Liver (tissue), 9 donors: ENCODE results near the gene CASD1. TPM values are rescaled to one million over a fixed set of nuclear protein-coding genes. Genes with fewer than 3 reads are reported as not detected.

ENCODE experiments used
- DNase-seq: peaks from one replicate; pipeline ENCODE4 v3.0.0-alpha.2; 2017; ENCODE audit warnings: low spot score
- H3K27ac ChIP-seq, 2 donors: one replicate each; pipeline ENCODE4 v1.7.0; 2013; ENCODE audit warnings: inconsistent platforms in 2 of 2, low read length in 2 of 2, control low read depth in 1 of 2, low read depth in 1 of 2, mild to moderate bottlenecking in 1 of 2
- H3K27me3 ChIP-seq, 4 donors: one replicate each; pipeline versions ENCODE4 v1.6.1 to v1.7.0; 2013; ENCODE audit warnings: low read length in 3 of 4, inconsistent platforms in 1 of 4, mild to moderate bottlenecking in 1 of 4, moderate library complexity in 1 of 4; ENCODE audit not compliant: control insufficient read depth in 4 of 4, insufficient read depth in 4 of 4
- H3K36me3 ChIP-seq, 4 donors: one replicate each; pipeline versions ENCODE4 v1.6.1 to v1.7.0; 2013; ENCODE audit warnings: low read length in 3 of 4, mild to moderate bottlenecking in 3 of 4, low read depth in 1 of 4, moderate library complexity in 1 of 4; ENCODE audit not compliant: control insufficient read depth in 4 of 4, insufficient read depth in 3 of 4
- H3K4me1 ChIP-seq, 4 donors: one replicate each; pipeline versions ENCODE4 v1.6.1 to v1.7.0; 2013; ENCODE audit warnings: low read length in 3 of 4, mild to moderate bottlenecking in 3 of 4, moderate library complexity in 1 of 4; ENCODE audit not compliant: control insufficient read depth in 4 of 4, insufficient read depth in 4 of 4
- H3K4me3 ChIP-seq, 3 donors: one replicate each; pipeline versions ENCODE4 v1.6.1 to v1.7.0; 2013; ENCODE audit warnings: low read length in 3 of 3, control low read depth in 1 of 3, low read depth in 1 of 3, mild to moderate bottlenecking in 1 of 3
- H3K9ac ChIP-seq, 2 donors: one replicate each; pipeline ENCODE4 v1.7.0; 2013; ENCODE audit warnings: low read length in 2 of 2, mild to moderate bottlenecking in 2 of 2, moderate library complexity in 2 of 2, control low read depth in 1 of 2, low read depth in 1 of 2
- H3K9me3 ChIP-seq, 4 donors: one replicate each; pipeline versions ENCODE4 v1.6.1 to v1.7.0; 2013; ENCODE audit warnings: low read length in 3 of 4; ENCODE audit not compliant: control insufficient read depth in 4 of 4
- ATF3 ChIP-seq: IDR thresholded peaks from 2 replicates; pipeline ENCODE4 v1.6.1; 2016; ENCODE audit warnings: antibody characterized with exemption
- CTCF ChIP-seq: fragments of 150-350 bp; IDR thresholded peaks from 2 replicates; pipeline ENCODE4 v1.5.1; 2017; ENCODE audit warnings: improper control_type of control experiment, low read depth, low read length; ENCODE audit not compliant: missing input control
- EGR1 ChIP-seq, 2 donors: IDR thresholded peaks; 2 replicates each; pipeline ENCODE4 v1.6.1; 2016 to 2018; ENCODE audit warnings: antibody characterized with exemption in 2 of 2, low read depth in 2 of 2
- FOXA1 ChIP-seq: IDR thresholded peaks from 2 replicates; pipeline ENCODE4 v1.6.1; 2016; ENCODE audit warnings: antibody characterized with exemption
- FOXA2 ChIP-seq: IDR thresholded peaks from 2 replicates; pipeline ENCODE4 v1.6.1; 2016; ENCODE audit warnings: antibody characterized with exemption
- GABPA ChIP-seq, 2 donors: IDR thresholded peaks in 1 of 2; conservative IDR thresholded peaks in 1 of 2; 2 replicates each; pipeline ENCODE4 v1.6.1; 2016; ENCODE audit warnings: antibody characterized with exemption in 2 of 2, mild to moderate bottlenecking in 1 of 2, moderate library complexity in 1 of 2
- HNF4G ChIP-seq: IDR thresholded peaks from 2 replicates; pipeline ENCODE4 v1.6.1; 2016; ENCODE audit warnings: antibody characterized with exemption
- JUND ChIP-seq, 2 donors: IDR thresholded peaks; 2 replicates each; pipeline ENCODE4 v1.6.1; 2016; ENCODE audit warnings: antibody characterized with exemption in 2 of 2
- MAX ChIP-seq: IDR thresholded peaks from 2 replicates; pipeline ENCODE4 v1.6.1; 2016; ENCODE audit warnings: antibody characterized with exemption
- NR2F2 ChIP-seq: IDR thresholded peaks from 2 replicates; pipeline ENCODE4 v1.6.1; 2016; ENCODE audit warnings: antibody characterized with exemption
- RAD21 ChIP-seq, 2 donors: IDR thresholded peaks; 2 replicates each; pipeline ENCODE4 v1.6.1; 2016; ENCODE audit warnings: antibody characterized with exemption in 2 of 2, mild to moderate bottlenecking in 2 of 2
- REST ChIP-seq: IDR thresholded peaks from 2 replicates; pipeline ENCODE4 v1.6.1; 2016; ENCODE audit warnings: antibody characterized with exemption, mild to moderate bottlenecking
- SP1 ChIP-seq: IDR thresholded peaks from 2 replicates; pipeline ENCODE4 v1.6.1; 2018; ENCODE audit warnings: antibody characterized with exemption, mild to moderate bottlenecking
- TAF1 ChIP-seq: conservative IDR thresholded peaks from 2 replicates; pipeline ENCODE4 v1.6.1; 2016; ENCODE audit warnings: antibody characterized with exemption, mild to moderate bottlenecking
- YY1 ChIP-seq: IDR thresholded peaks from 2 replicates; pipeline ENCODE4 v1.6.1; 2016; ENCODE audit warnings: antibody characterized with exemption, mild to moderate bottlenecking
- ZBTB33 ChIP-seq: IDR thresholded peaks from 2 replicates; pipeline ENCODE4 v1.6.1; 2016; ENCODE audit warnings: antibody characterized with exemption
- WGBS: extraction: QIAGEN DNeasy Blood & Tissue Kit; methylation state at CpG from one replicate; pipeline ENCODE4 v1.1.7; 2013; 5-methylcytosine and 5-hydroxymethylcytosine counted together
- polyA plus RNA-seq, 2 donors: library from polyadenylated mRNA; stranded (reverse) in 1 of 2; unstranded in 1 of 2; fragments of 200-250 nt in 1 of 2; fragments of >200 nt in 1 of 2; fragmentation: Nextera tagmentation in 1 of 2; extraction: Ambion mirVana in 1 of 2; gene quantifications; one replicate each; pipeline versions ENCODE4 v1.2.1 to v1.2.3, GENCODE V29; 2013 to 2015
- total RNA-seq, 2 donors: library from RNA; depleted of rRNA; stranded (reverse); fragments of >200 nt; gene quantifications; one replicate each; pipeline ENCODE4 v1.2.3, GENCODE V29; 2014
- donor health status: healthy.
- donor health status: healthy.
- donor health status: healthy.
- donor health status: healthy.
- donor health status: healthy.

The CASD1 gene
- total and polyA plus RNA-seq, 4 donors = 3.8 to 14.1 (median 8.1) TPM

GRCh38 chr7:94562525-94562924 is 52.9 kb downstream of the CASD1 start:
- Histone ChIP-seq H3K9ac (no peak overlapping the region), H3K4me3 (no peak overlapping the region), H3K27me3 (no peaks in the 10 kb centered on the region), H3K27ac (no peak overlapping the region), H3K36me3 (no peaks in the 10 kb centered on the region), H3K9me3 (no peaks in the 10 kb centered on the region), H3K4me1 (peaks cover 0 to 2% (median 0%) of the 10 kb centered on the region in 4 donors)
- no peak for DNase-seq
- WGBS = 86% methylated on average over 3 of the region's 3 CpGs
- no peak for TF ChIP-seq YY1
- no peak for TF ChIP-seq CTCF
- no peak for TF ChIP-seq JUND (IDR thresholded peaks at IDR 0.05)
- TF ChIP-seq ZBTB33 = no peak
- TF ChIP-seq RAD21 (IDR thresholded peaks at IDR 0.05) = no peak
- no peak for TF ChIP-seq SP1
- no peak for TF ChIP-seq HNF4G
- TF ChIP-seq REST = no peak
- TF ChIP-seq MAX = no peak
- TF ChIP-seq TAF1 = no peak
- TF ChIP-seq FOXA2 = no peak
- TF ChIP-seq EGR1 (IDR thresholded peaks at IDR 0.05; ENCODE audit: low read depth in 2 of 2) = no peak
- TF ChIP-seq FOXA1 = no peak
- no peak for TF ChIP-seq ATF3
- no peak for TF ChIP-seq GABPA (IDR thresholded peaks at IDR 0.05 in 1 of 2, conservative IDR thresholded peaks at IDR 0.05 in 1 of 2)
- TF ChIP-seq NR2F2 = no peak

GRCh38 chr7:94565247-94565894 is 55.8 kb downstream of the CASD1 start:
- H3K27ac ChIP-seq = no peak overlapping the region
- H3K27me3 ChIP-seq = no peaks in the 10 kb centered on the region
- no peaks in the 10 kb centered on the region for H3K4me1 ChIP-seq
- no peak overlapping the region for H3K9ac ChIP-seq
- WGBS = 96% methylated on average over 4 of the region's 4 CpGs
- no peaks in the 10 kb centered on the region for H3K9me3 ChIP-seq
- no peaks in the 10 kb centered on the region for H3K36me3 ChIP-seq
- H3K4me3 ChIP-seq = no peak overlapping the region
- no peak for DNase-seq
- no peak for TF ChIP-seq RAD21 (IDR thresholded peaks at IDR 0.05)
- no peak for TF ChIP-seq EGR1 (IDR thresholded peaks at IDR 0.05; ENCODE audit: low read depth in 2 of 2)
- TF ChIP-seq MAX = no peak
- TF ChIP-seq HNF4G = no peak
- TF ChIP-seq GABPA (IDR thresholded peaks at IDR 0.05 in 1 of 2, conservative IDR thresholded peaks at IDR 0.05 in 1 of 2) = no peak
- TF ChIP-seq NR2F2 = no peak
- TF ChIP-seq CTCF = no peak
- no peak for TF ChIP-seq YY1
- no peak for TF ChIP-seq SP1
- no peak for TF ChIP-seq FOXA2
- TF ChIP-seq FOXA1 = no peak
- TF ChIP-seq JUND (IDR thresholded peaks at IDR 0.05) = no peak
